ENCODE results near the gene ATAD2B. TPM values are rescaled to one million over a fixed set of nuclear protein-coding genes. Genes with fewer than 3 reads are reported as not detected.

Gene ATAD2B
- total and polyA plus RNA-seq, 2 of the 8 experiments (the other 6 are each of a cell fraction or from before 2014, with no cell fraction given) = 3.4 to 16.1 TPM

DNA sequence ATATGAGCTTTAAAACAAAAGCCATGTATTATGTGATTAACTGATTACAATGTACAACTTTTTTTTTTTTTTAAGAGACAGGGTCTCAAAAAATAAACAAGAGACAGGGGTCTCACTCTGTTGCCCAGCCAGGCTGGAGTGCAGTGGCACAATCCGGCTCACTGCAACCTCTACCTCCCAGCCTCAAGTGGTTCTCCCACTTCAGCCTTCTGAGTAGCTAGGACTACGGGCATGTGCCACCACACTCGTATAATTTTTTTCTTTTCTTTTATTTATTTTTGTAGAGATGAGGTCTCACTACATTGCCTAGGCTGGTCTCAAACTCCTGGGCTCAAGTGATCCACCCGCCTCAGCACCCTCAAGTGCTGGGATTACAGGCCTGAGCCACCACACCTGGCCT, 103.1 kb downstream of the ATAD2B start:
- ChIA-PET POLR2A (ENCODE audit: partially characterized antibody) (interaction anchor here (1.7 kb wide), 1 partner anchor 10 kb away, joined by 4 read pairs; no protein-coding TSS in a partner anchor), CTCF (ENCODE audit: partially characterized antibody) (interaction anchor here (0.6 to 3.9 kb wide), 23 partner anchors 8 to 1012 kb away, joined by 3 to 24 read pairs (median 4); partner anchors contain the start of gene ATAD2B)
- Histone ChIP-seq H2BK12ac (ENCODE audit: low read depth, low read length) (no peak overlapping the region), H3K79me2 (ENCODE audit: control insufficient read depth in 1 of 2, insufficient read depth in 2 of 2, low read length in 2 of 2) (no peaks in the 10 kb centered on the region), H4K20me1 (replicated peaks in 1 of 2; ENCODE audit: control insufficient read depth in 1 of 2, insufficient read depth in 2 of 2, low read length in 2 of 2) (no peaks in the 10 kb centered on the region), H3K4me3 (ENCODE audit: extremely low read depth in 1 of 4, insufficient read depth in 2 of 4, low read depth in 3 of 4, low read length in 4 of 4) (no peak overlapping the region), H3K56ac (replicated peaks; ENCODE audit: insufficient read length, low read depth, low read length) (no peak overlapping the region), H2BK120ac (replicated peaks; ENCODE audit: low read depth, low read length) (no peak overlapping the region), H2BK5ac (ENCODE audit: low read depth, low read length) (no peak overlapping the region), H2AK5ac (ENCODE audit: low read depth, low read length) (no peak overlapping the region), H3K23me2 (ENCODE audit: low read depth, low read length) (no peaks in the 10 kb centered on the region), H2BK15ac (ENCODE audit: low read length) (no peak overlapping the region), H3K4me1 (replicated peaks in 1 of 4; ENCODE audit: control insufficient read depth in 3 of 4, insufficient read depth in 4 of 4, low read length in 3 of 4) (no peaks in the 10 kb centered on the region), H2BK20ac (ENCODE audit: low read length) (no peak overlapping the region), H3K79me1 (ENCODE audit: low read depth, low read length) (no peaks in the 10 kb centered on the region), H4K91ac (replicated peaks; ENCODE audit: insufficient read length, low read length) (no peak overlapping the region), H4K8ac (ENCODE audit: extremely low read depth, insufficient read depth, low read length) (no peak overlapping the region), H3K18ac (ENCODE audit: extremely low read depth, low read length) (no peak overlapping the region), H3K9ac (replicated peaks in 1 of 4; ENCODE audit: extremely low read depth in 1 of 4, low read depth in 3 of 4, low read length in 3 of 4) (peak overlapping the region in 1 of 4 experiments; percentile 34; a peak in 1 of 7 replicates), H3K27me3 (replicated peaks in 1 of 4; ENCODE audit: control insufficient read depth in 3 of 4, extremely low read depth in 1 of 4, insufficient read depth in 3 of 4, low read length in 3 of 4) (no peaks in the 10 kb centered on the region), H3K27ac (ENCODE audit: low read depth, low read length) (no peak overlapping the region), H3K4me2 (ENCODE audit: insufficient read depth in 1 of 2, low read depth in 2 of 2, low read length in 2 of 2) (no peak overlapping the region), H4K5ac (ENCODE audit: insufficient read length, low read depth, low read length) (no peak overlapping the region), H2AFZ (ENCODE audit: low read length) (no peak overlapping the region), H3K23ac (ENCODE audit: insufficient read length) (no peak overlapping the region), H3K9me3 (ENCODE audit: insufficient read depth in 2 of 2, low read depth in 1 of 2, low read length in 1 of 2) (no peaks in the 10 kb centered on the region), H3K4ac (replicated peaks; ENCODE audit: insufficient read length, low read depth, low read length) (no peak overlapping the region), H3K14ac (ENCODE audit: insufficient read length) (no peak overlapping the region), H3K36me3 (ENCODE audit: control insufficient read depth in 2 of 4, insufficient read depth in 4 of 4, low read length in 3 of 4) (peaks cover 0 to 6% (median 0%) of the 10 kb centered on the region in 4 experiments; a peak in 2 of 8 replicates)
- DNase-seq (ENCODE audit: low read depth in 1 of 2, low spot score in 2 of 2) = no peak
- WGBS, 2 experiments (ENCODE audit: extremely low coverage in 1 of 2, insufficient coverage in 1 of 2, insufficient read length in 1 of 2, insufficient replicate concordance in 2 of 2, low coverage in 1 of 2, low lambda C conversion rate in 2 of 2, missing lambda C conversion rate in 1 of 2) = 76% methylated on average over 4 of the region's 4 CpGs; no CpG with 5 or more reads in 1 of the 2 experiments
- no peak for FAIRE-seq
- no peak for TF ChIP-seq POLR2AphosphoS5 (IDR thresholded peaks at IDR 0.05; ENCODE audit: low read depth, low read length)
- no peak for TF ChIP-seq BACH1 (IDR thresholded peaks at IDR 0.05; ENCODE audit: low read length)
- no peak for TF ChIP-seq SIX5 (IDR thresholded peaks at IDR 0.05; ENCODE audit: low read depth, low read length)
- no peak for TF ChIP-seq SUZ12 (IDR thresholded peaks at IDR 0.05; ENCODE audit: low read length)
- TF ChIP-seq TBP (IDR thresholded peaks at IDR 0.05; ENCODE audit: low read depth, low read length) = no peak
- TF ChIP-seq BCL11A (IDR thresholded peaks at IDR 0.05; ENCODE audit: low read depth in 2 of 2, low read length in 2 of 2) = no peak

Measured in H1 (cell line).